22Rv1 (cell line): ENCODE results near the gene IRGC.

Experiments
- ZFX ChIP-seq: fragments of 450-650 bp; IDR thresholded peaks from 2 replicates; pipeline ENCODE4 v1.6.1; 2017; ENCODE audit warnings: antibody characterized with exemption, borderline replicate concordance
- TF ChIP-seq, protein P1 (sequence below): fragments of 450-650 bp; IDR thresholded peaks from 2 replicates; pipeline ENCODE4 v1.5.1; 2017; ENCODE audit warnings: mild to moderate bottlenecking

- TF ChIP-seq, protein P1, sequence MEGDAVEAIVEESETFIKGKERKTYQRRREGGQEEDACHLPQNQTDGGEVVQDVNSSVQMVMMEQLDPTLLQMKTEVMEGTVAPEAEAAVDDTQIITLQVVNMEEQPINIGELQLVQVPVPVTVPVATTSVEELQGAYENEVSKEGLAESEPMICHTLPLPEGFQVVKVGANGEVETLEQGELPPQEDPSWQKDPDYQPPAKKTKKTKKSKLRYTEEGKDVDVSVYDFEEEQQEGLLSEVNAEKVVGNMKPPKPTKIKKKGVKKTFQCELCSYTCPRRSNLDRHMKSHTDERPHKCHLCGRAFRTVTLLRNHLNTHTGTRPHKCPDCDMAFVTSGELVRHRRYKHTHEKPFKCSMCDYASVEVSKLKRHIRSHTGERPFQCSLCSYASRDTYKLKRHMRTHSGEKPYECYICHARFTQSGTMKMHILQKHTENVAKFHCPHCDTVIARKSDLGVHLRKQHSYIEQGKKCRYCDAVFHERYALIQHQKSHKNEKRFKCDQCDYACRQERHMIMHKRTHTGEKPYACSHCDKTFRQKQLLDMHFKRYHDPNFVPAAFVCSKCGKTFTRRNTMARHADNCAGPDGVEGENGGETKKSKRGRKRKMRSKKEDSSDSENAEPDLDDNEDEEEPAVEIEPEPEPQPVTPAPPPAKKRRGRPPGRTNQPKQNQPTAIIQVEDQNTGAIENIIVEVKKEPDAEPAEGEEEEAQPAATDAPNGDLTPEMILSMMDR = no peak
- TF ChIP-seq ZFX = no peak
These were observed 41.3 kb upstream of the IRGC start for GRCh38 chr19:43674596-43674995.
